GM12878 (cell line): ENCODE measurements around the gene NLRP5. TPM values are rescaled to one million over a fixed set of nuclear protein-coding genes. Genes with fewer than 3 reads are reported as not detected.

ENCODE experiments used
- CUX1 ChIP-seq: IDR thresholded peaks from 2 replicates; pipeline ENCODE4 v1.6.1; 2012; ENCODE audit warnings: improper control_type of control experiment, low read depth, low read length; ENCODE audit not compliant: insufficient replicate concordance
- GABPA ChIP-seq: IDR thresholded peaks from 2 replicates; pipeline ENCODE4 v1.6.1; 2014; ENCODE audit warnings: antibody characterized with exemption, low read depth, mild to moderate bottlenecking, inconsistent platforms
- MTA3 ChIP-seq: IDR thresholded peaks from 2 replicates; pipeline ENCODE4 v1.6.1; 2012; ENCODE audit warnings: low read length, inconsistent platforms, borderline replicate concordance
- POLR2A ChIP-seq: IDR thresholded peaks from 2 replicates; pipeline ENCODE4 v1.6.1; 2011; ENCODE audit warnings: low read depth, mild to moderate bottlenecking, low read length
- POLR2AphosphoS5 ChIP-seq: IDR thresholded peaks from 2 replicates; pipeline ENCODE4 v1.6.1; 2011; ENCODE audit warnings: mild to moderate bottlenecking, low read length, inconsistent platforms
- RFX5 ChIP-seq: IDR thresholded peaks from 2 replicates; pipeline ENCODE4 v1.6.1; 2011; ENCODE audit warnings: low read depth, low read length, improper control_type of control experiment
- ZNF274 ChIP-seq: IDR thresholded peaks from one replicate; pipeline ENCODE4 v1.8.0; 2011; ENCODE audit not compliant: insufficient read length, insufficient read depth
- polyA plus RNA-seq, 11 experiments: library from polyadenylated mRNA; depleted of rRNA in 4 of 11; unstranded in 6 of 11; stranded (reverse) in 5 of 11; fragments of >200 nt; fragmentation: Nextera tagmentation in 4 of 11; fragmentation: Illumina TruSeq in 1 of 11; extraction: Ambion mirVana in 4 of 11; extraction: Trizol in 1 of 11; gene quantifications; 1 replicate in 1 of 11; 2 replicates in 10 of 11; pipeline versions ENCODE4 v1.2.1 to v1.2.3, GENCODE V29; 2011 to 2016; ENCODE audit warnings: inconsistent platforms in 2 of 11, missing spikeins in 2 of 11, low read depth in 1 of 11
- total RNA-seq, 4 experiments: library from RNA; depleted of rRNA in 3 of 4; stranded (reverse); fragments of >200 nt in 3 of 4; fragmentation: Illumina TruSeq in 1 of 4; extraction: Trizol in 1 of 4; gene quantifications; 2 replicates each; pipeline versions ENCODE4 v1.2.1 to v1.2.3, GENCODE V29; 2013 to 2021
- TF ChIP-seq, protein P1 (sequence below): IDR thresholded peaks from 2 replicates; pipeline ENCODE4 v1.6.1; 2012; ENCODE audit warnings: low read length, inconsistent platforms
- TF ChIP-seq, protein P2 (sequence below): fragments of 450-650 bp; IDR thresholded peaks from 2 replicates; pipeline ENCODE4 v1.6.1; 2016; ENCODE audit warnings: mild to moderate bottlenecking, moderate library complexity, borderline replicate concordance

The NLRP5 gene
- total and polyA plus RNA-seq, 10 of the 15 experiments (the other 5 are each of a cell fraction or from before 2014, with no cell fraction given): 0.01 TPM; not detected in 9

- TF ChIP-seq POLR2AphosphoS5: no peak
- TF ChIP-seq RFX5: no peak
- TF ChIP-seq, protein P1, sequence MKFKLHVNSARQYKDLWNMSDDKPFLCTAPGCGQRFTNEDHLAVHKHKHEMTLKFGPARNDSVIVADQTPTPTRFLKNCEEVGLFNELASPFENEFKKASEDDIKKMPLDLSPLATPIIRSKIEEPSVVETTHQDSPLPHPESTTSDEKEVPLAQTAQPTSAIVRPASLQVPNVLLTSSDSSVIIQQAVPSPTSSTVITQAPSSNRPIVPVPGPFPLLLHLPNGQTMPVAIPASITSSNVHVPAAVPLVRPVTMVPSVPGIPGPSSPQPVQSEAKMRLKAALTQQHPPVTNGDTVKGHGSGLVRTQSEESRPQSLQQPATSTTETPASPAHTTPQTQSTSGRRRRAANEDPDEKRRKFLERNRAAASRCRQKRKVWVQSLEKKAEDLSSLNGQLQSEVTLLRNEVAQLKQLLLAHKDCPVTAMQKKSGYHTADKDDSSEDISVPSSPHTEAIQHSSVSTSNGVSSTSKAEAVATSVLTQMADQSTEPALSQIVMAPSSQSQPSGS: no peak
- TF ChIP-seq POLR2A: no peak
- TF ChIP-seq CUX1: no peak
- TF ChIP-seq, protein P2, sequence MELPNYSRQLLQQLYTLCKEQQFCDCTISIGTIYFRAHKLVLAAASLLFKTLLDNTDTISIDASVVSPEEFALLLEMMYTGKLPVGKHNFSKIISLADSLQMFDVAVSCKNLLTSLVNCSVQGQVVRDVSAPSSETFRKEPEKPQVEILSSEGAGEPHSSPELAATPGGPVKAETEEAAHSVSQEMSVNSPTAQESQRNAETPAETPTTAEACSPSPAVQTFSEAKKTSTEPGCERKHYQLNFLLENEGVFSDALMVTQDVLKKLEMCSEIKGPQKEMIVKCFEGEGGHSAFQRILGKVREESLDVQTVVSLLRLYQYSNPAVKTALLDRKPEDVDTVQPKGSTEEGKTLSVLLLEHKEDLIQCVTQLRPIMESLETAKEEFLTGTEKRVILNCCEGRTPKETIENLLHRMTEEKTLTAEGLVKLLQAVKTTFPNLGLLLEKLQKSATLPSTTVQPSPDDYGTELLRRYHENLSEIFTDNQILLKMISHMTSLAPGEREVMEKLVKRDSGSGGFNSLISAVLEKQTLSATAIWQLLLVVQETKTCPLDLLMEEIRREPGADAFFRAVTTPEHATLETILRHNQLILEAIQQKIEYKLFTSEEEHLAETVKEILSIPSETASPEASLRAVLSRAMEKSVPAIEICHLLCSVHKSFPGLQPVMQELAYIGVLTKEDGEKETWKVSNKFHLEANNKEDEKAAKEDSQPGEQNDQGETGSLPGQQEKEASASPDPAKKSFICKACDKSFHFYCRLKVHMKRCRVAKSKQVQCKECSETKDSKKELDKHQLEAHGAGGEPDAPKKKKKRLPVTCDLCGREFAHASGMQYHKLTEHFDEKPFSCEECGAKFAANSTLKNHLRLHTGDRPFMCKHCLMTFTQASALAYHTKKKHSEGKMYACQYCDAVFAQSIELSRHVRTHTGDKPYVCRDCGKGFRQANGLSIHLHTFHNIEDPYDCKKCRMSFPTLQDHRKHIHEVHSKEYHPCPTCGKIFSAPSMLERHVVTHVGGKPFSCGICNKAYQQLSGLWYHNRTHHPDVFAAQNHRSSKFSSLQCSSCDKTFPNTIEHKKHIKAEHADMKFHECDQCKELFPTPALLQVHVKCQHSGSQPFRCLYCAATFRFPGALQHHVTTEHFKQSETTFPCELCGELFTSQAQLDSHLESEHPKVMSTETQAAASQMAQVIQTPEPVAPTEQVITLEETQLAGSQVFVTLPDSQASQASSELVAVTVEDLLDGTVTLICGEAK: no peak
- no peak for TF ChIP-seq GABPA
- no peak for TF ChIP-seq MTA3
- no peak for TF ChIP-seq ZNF274
Measured at GRCh38 chr19:56066152-56067023, 79.8 kb downstream of the NLRP5 start (continued).
